Lower leg skin (tissue), 4 donors: ENCODE data around the gene NEO1. TPM values are rescaled to one million over a fixed set of nuclear protein-coding genes. Genes with fewer than 3 reads are reported as not detected.

Experiments used
- DNase-seq, 2 donors: peaks; one replicate each; pipeline ENCODE4 v3.0.0-alpha.2; 2019; ENCODE audit warnings: low spot score in 2 of 2
- H3K4me3 ChIP-seq: fragments of 200-600 bp; sonication (generic); 2 replicates; pipeline ENCODE4 v1.5.1; 2017; ENCODE audit warnings: mild to moderate bottlenecking, low read depth; ENCODE audit not compliant: poor library complexity, severe bottlenecking
- CTCF ChIP-seq, 3 donors: fragments of 450-650 bp; IDR thresholded peaks; one replicate each; pipeline ENCODE4 v1.5.1; 2016; ENCODE audit warnings: antibody characterized with exemption in 3 of 3, mild to moderate bottlenecking in 3 of 3, moderate library complexity in 2 of 3
- POLR2A ChIP-seq, 2 donors: fragments of 450-650 bp; IDR thresholded peaks; one replicate each; pipeline ENCODE4 v1.6.1; 2016 to 2017; ENCODE audit warnings: antibody characterized with exemption in 2 of 2, mild to moderate bottlenecking in 1 of 2, moderate library complexity in 1 of 2
- WGBS, 2 donors: methylation state at CpG; one replicate each; pipeline ENCODE4 v1.1.5; 2018; 5-methylcytosine and 5-hydroxymethylcytosine counted together
- intact Hi-C: fragments of 100-400 bp; cut with DNase I; formaldehyde crosslinking; loops from one replicate; pipeline ENCODE4 v1.15.0; 2023; ENCODE audit warnings: low total_unique reads
- total RNA-seq, 4 donors: library from RNA; depleted of rRNA; stranded (reverse); fragments of >200 nt; gene quantifications; one replicate each; pipeline ENCODE4 v1.1.0, GENCODE V29; 2016

NEO1 gene
- total RNA-seq, 4 donors from 2014 or later: 60.0 to 102 (median 80.9) TPM

DNA sequence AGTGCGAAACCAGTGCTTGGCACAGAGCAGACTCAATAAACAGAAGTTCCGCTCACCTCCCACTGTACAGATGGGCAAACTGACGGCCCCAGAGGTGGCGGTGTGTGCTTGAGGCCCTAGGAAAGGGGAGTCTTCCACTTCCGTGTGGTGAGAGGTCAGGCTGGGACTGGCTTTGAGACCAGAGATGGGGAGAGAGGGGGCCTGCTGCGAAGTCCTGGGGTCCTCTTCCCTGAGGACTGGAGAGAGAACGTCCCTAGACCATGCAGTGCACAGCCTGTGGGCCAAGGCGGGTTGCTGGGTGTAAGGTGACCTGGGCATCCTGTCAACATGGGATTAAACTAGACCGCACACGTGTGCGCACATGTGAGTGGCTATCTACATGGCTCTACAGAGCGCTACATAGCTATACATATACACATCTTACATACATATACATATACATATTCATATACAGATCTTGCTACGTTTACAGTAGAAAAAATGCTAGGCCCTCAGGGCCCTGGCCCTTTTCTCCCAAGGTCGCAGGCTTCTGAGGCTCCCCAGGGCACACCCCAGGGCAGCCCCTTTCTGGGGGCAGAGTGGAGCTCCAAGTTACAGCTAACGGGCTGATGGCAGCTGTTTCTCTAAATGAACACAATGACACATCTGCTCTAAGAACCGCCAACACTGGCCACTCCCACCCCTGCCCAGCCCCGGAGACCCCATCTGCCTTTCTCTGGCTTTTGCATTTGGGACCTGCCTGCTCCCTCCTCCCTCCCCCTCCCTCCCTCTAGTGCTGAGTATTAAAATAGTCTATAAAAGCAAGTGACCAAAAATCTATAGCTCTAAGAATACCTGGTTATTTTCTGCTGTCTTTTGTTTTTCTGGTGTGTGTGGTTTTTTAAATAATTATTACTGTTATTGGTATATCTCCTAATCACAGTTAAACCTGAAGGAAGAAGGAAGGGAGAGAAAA lies 269.5 kb downstream of the NEO1 start:
- WGBS, 2 donors: 75 to 77% methylated on average over 17 of the region's 17 CpGs
- no peak overlapping the region for H3K4me3 ChIP-seq
- TF ChIP-seq CTCF (IDR thresholded peaks at IDR 0.05) (no peak), POLR2A (IDR thresholded peaks at IDR 0.05) (no peak)
- no peak for DNase-seq
- intact Hi-C loops: no loop called here

DNA sequence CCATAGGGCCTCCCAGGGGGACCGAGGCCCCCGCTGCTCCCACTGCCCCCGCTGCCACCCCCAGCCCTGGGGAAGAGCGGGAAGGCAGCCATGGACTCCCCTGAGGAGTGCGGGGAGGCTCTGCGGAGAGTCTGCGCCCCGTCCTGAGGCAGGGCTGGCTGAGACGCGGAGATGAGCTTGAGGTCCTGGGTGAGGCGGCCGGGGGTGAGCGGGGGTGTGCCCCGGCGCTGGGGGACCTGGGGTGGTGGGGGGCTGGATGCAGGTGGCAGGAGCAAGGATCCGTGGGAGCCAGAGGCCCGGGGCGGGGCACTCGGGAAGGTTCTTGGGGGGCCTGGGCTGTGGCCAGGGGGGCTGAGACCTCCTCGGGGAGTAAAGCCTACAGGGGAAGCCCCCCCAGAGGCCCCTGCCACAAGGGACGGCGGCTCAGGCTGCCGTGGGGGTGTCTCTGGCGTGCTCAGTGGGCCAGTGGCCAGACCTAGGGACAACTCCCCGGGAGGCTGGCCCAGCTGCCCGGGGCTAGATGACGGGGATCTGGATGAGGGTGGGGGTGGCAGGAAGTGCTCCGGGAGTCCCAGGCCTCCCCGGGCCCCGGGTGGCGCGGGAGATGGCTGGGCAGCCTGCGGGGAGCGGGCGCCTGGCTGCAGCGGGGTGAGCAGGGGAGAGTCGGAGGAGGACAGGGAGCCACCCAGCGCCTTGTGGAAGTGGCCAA lies 270.6 kb downstream of the NEO1 start:
- DNase-seq: no peak
- H3K4me3 ChIP-seq: no peak overlapping the region
- intact Hi-C loops: no loop called here
- TF ChIP-seq CTCF (IDR thresholded peaks at IDR 0.05) (no peak), POLR2A (IDR thresholded peaks at IDR 0.05) (no peak)
- 72 to 77% methylated on average over 32 to 36 of the region's 38 CpGs for WGBS, 2 donors

DNA sequence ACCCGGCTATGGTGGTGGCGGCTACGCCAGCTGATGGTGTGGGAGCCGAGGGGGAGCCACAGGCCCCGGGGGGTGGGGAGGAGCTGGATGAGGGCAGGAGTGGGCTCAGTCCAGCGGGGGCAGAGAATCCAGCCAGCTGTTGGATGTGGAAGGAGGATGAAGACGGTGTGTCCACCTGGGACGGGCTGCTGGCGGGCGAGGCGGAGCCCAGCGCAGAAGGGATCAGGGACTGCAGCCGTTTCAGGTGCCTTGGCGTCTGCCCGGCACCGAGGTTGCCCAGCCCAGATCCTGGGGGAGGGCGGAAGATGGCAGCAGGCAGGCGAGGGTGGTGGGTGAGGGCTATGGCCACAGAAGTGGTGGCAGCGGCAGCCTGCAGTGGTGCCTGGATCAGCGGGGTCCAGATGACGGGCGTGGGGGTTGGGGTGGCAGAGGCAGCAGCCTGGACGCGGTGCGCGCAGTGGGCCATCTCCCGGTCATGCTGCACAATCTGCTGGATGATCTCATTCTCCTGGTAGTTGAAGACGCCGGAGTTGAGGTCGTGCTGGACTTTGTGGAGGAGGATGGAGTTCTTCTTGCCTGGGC lies 271.2 kb downstream of the NEO1 start:
- no peak overlapping the region for H3K4me3 ChIP-seq
- TF ChIP-seq CTCF (IDR thresholded peaks at IDR 0.05) (no peak), POLR2A (IDR thresholded peaks at IDR 0.05) (no peak)
- 92% methylated on average over 26 to 30 of the region's 30 CpGs for WGBS, 2 donors
- intact Hi-C loops: no loop called here
- no peak for DNase-seq

- intact Hi-C loops: no loop called here
- TF ChIP-seq POLR2A (IDR thresholded peaks at IDR 0.05) (no peak), CTCF (IDR thresholded peaks at IDR 0.05) (no peak)
- H3K4me3 ChIP-seq: no peak overlapping the region
- DNase-seq: no peak
- WGBS, 2 donors: 92 to 97% methylated on average over 8 to 10 of the region's 16 CpGs
Measured at GRCh38 chr15:73323956-73324355, 271.7 kb downstream of the NEO1 start.

DNA sequence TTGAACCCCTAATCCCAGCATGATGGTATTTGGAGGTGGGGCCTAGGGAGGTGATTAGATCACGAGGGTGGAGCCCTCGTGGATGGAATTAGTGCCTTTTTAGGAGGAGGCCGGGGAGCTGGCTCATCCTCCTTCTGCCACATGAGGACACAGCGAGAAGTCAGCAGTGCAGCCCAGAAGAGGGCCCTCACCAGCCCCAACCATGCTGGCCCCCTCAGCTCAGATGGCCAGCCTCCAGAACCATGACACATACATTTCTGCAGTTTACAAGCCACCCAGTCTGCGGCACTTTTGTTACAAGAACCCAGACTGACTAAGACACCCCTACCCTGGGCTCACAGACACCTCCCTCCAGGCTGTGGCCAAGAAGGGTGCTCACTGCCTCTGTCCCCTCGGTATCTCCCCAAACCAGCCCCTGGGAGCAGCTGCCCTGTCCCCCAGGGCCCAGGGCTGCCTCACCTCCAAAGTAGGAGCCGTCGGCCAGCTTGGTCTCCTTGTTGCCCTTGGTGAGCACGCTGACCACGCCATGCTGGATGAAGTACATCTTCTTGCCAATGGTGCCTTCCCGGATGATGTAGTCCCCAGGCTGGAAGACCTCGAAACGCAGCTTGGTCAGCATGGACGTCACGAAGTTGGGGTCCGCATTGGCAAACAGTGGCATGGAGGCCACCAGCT lies 272.4 kb downstream of the NEO1 start:
- WGBS, 2 donors: 93 to 94% methylated on average over 16 of the region's 16 CpGs
- intact Hi-C loops: no loop called here
- TF ChIP-seq CTCF (IDR thresholded peaks at IDR 0.05) (no peak), POLR2A (IDR thresholded peaks at IDR 0.05) (no peak)
- no peak overlapping the region for H3K4me3 ChIP-seq
- DNase-seq: no peak
